Stimulated activated naive B cell treated with anti-CD40 and anti-IgM and Interleukin-4, amounts not matched to agents 10 μg/mL and 1 μg/mL and 100 μg/mL, for 72 hours (primary cell): ENCODE data around the gene LTBP2.

ENCODE experiments used
- ATAC-seq, 2 donors: fragments of 150-1000 bp; cut with Tn5 transposase; replicated peaks; 2 replicates each; pipeline ENCODE4 v1.10.0; 2021; ENCODE audit warnings: moderate library complexity in 1 of 2
- DNase-seq: peaks from one replicate; pipeline ENCODE4 v3.0.0; 2021
- H3K27ac Mint-ChIP-seq: one replicate; pipeline ENCODE4 v1.8.0; 2022; ENCODE audit warnings: mild to moderate bottlenecking, mixed read lengths
- H3K27me3 Mint-ChIP-seq, 2 donors: one replicate each; pipeline ENCODE4 v1.8.0; 2022; ENCODE audit warnings: mixed read lengths in 2 of 2
- H3K36me3 Mint-ChIP-seq, 2 donors: one replicate each; pipeline ENCODE4 v1.8.0; 2022; ENCODE audit warnings: mixed read lengths in 2 of 2, mild to moderate bottlenecking in 1 of 2
- H3K4me1 Mint-ChIP-seq, 2 donors: one replicate each; pipeline ENCODE4 v1.8.0; 2022; ENCODE audit warnings: mixed read lengths in 2 of 2, mild to moderate bottlenecking in 1 of 2
- H3K4me3 Mint-ChIP-seq, 2 donors: one replicate each; pipeline ENCODE4 v1.8.0; 2022; ENCODE audit warnings: mild to moderate bottlenecking in 2 of 2, mixed read lengths in 2 of 2, moderate library complexity in 1 of 2
- H3K9me3 Mint-ChIP-seq, 2 donors: one replicate each; pipeline ENCODE4 v1.8.0; 2022; ENCODE audit warnings: mixed read lengths in 2 of 2, mild to moderate bottlenecking in 1 of 2

LTBP2 gene

DNA sequence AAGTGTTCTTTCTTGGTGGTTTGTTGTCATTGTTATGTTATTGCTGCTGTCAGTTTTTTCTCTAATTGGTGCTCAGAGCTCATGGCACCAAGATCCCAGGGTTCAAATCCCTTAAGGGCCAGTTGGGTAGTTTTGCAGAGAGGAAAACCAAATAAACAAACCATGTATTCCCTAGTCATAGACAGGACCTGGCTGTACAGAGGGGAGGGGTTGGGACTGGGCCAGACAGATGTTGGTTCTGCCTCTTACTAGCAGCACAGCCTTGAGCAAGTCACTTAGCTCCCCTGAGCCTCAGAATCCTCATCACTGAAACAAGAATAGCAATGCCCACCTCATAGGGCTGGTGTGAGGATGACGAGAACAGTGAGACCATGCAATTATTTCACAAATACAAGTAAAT is 53.4 kb downstream of the LTBP2 start:
- Mint-ChIP-seq H3K4me3 (no peak overlapping the region), H3K27ac (peak overlapping the region; percentile 17), H3K27me3 (peaks cover 0 to under 1% of the 10 kb centered on the region in 2 donors), H3K4me1 (peaks cover 0 to 3% of the 10 kb centered on the region in 2 donors), H3K9me3 (no peaks in the 10 kb centered on the region), H3K36me3 (no peaks in the 10 kb centered on the region)
- ATAC-seq (no peak), DNase-seq (no peak)

DNA sequence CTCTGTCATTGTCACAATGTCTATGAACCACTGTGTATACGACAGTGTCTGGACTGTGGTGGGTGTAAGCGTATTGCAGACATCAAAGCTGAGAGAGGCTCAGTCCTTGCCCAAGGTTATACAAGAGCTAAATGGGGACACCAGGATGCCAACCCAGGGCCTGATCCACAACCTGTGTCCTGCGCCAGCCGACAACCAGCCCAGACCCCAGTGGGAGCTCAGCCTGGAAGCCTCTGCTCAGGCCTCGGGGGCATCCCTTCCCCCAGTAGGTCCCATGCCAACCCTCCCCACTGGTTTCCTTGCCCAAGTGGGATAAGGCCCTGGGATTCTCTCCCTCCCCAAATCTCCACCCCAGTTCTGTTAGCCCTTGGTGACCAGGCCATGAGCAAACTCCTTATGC is 54.3 kb downstream of the LTBP2 start:
- H3K27me3 Mint-ChIP-seq, result peaks cover 0 to 6% of the 10 kb centered on the region in 2 donors
- H3K27ac Mint-ChIP-seq, result no peak overlapping the region
- no peak overlapping the region for H3K4me3 Mint-ChIP-seq
- ATAC-seq, result no peak
- no peaks in the 10 kb centered on the region for H3K9me3 Mint-ChIP-seq
- DNase-seq, result no peak
- H3K36me3 Mint-ChIP-seq, result no peaks in the 10 kb centered on the region
- H3K4me1 Mint-ChIP-seq, result peaks cover 0 to 3% of the 10 kb centered on the region in 2 donors

DNA sequence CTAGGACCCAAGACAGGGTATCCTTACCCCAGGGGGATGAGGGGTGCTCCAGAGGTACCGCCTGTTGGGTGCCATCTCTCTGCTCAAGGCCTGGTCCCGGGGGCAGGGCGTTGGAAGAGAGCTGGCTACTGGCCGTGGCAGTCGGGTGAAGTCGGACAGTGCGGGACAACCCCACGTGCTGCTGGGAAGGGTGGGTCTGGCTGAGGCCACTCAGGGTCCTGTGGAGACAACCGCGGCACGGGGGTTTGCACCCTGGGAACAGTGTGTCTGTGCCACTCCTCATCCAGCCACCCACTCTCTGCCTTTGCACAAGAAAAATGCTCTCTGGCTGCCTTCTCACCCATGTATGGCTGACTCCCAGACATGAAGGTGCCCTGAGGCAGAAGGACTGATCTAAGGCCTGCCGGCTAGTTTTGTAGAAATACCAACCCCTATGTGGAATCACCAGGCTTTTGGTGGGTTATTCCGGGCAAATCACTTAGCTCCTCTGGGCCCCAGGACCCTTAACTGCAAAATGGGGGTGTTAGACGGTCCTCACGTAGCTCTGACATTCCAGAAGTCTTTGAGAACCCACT is 56.5 kb downstream of the LTBP2 start:
- no peak for ATAC-seq
- H3K9me3 Mint-ChIP-seq, result no peaks in the 10 kb centered on the region
- H3K27ac Mint-ChIP-seq, result no peak overlapping the region
- no peak overlapping the region for H3K4me3 Mint-ChIP-seq
- H3K36me3 Mint-ChIP-seq, result no peaks in the 10 kb centered on the region
- H3K4me1 Mint-ChIP-seq, result peaks cover 0 to 3% of the 10 kb centered on the region in 2 donors
- peaks cover 0 to 12% of the 10 kb centered on the region in 2 donors for H3K27me3 Mint-ChIP-seq
- DNase-seq, result no peak

DNA sequence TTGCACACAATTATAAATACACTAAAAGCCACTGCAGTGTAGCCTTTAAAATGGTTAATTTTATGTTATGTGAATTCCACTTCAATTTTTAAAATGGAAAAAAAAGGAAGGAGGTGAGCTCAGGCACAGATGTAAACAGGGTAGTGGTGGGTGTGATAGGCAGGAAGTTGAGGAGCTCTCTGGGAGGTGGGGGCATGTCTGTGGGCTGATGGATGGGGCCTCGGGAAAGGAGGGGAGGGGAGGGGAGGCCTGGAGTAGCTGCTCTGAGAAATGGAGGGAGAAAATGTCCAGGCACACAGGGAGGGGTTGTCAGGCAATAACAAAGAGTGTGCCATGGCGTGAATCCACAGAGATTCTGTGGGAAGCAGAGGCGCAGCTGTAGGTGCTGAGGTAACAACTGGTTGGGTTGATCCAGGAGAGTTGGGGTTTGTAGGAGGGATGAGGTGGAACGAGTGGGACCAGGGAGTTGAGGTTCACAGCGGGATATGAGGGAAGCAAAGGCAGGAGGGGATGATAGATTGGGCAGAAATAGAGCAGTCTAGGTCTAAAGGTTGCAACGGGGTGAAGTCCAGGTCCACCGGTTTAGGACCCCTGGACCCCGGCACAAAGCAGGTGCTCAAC is 57.2 kb downstream of the LTBP2 start:
- no peak for ATAC-seq
- H3K27me3 Mint-ChIP-seq, result peaks cover 0 to 12% of the 10 kb centered on the region in 2 donors
- H3K4me1 Mint-ChIP-seq, result peaks cover 0 to 3% of the 10 kb centered on the region in 2 donors
- H3K9me3 Mint-ChIP-seq, result no peaks in the 10 kb centered on the region
- DNase-seq, result no peak
- no peaks in the 10 kb centered on the region for H3K36me3 Mint-ChIP-seq
- H3K27ac Mint-ChIP-seq, result no peak overlapping the region
- H3K4me3 Mint-ChIP-seq, result no peak overlapping the region

DNA sequence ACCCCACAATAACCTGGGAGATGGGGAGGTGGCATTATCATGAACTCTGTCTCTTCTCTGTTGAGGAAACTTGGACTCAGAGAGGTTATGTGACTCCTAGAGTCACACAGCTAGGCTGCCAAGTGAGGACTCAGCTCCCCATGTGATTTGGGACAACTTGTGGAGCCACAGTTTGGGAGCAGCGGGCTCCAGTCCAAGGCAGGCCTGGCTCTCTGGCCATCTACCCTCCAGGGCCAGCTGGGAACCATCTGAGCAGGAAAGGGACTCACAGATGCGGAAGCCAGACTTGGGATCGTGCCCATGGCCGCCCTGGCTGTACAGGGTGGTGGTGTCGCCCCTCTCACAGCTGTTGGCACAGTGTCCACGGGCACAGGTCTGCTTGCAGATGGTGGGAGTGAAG is 59.4 kb downstream of the LTBP2 start:
- DNase-seq (no peak), ATAC-seq (no peak)
- Mint-ChIP-seq H3K4me3 (no peak overlapping the region), H3K27me3 (peaks cover 0 to 12% of the 10 kb centered on the region in 2 donors), H3K36me3 (no peaks in the 10 kb centered on the region), H3K4me1 (peaks cover 0 to 3% of the 10 kb centered on the region in 2 donors), H3K9me3 (no peaks in the 10 kb centered on the region), H3K27ac (no peak overlapping the region)

- Mint-ChIP-seq H3K27me3 (peaks cover 0 to 12% of the 10 kb centered on the region in 2 donors), H3K4me1 (peaks cover 0 to 3% of the 10 kb centered on the region in 2 donors), H3K4me3 (no peak overlapping the region), H3K9me3 (no peaks in the 10 kb centered on the region), H3K27ac (peak overlapping the region; percentile 53), H3K36me3 (no peaks in the 10 kb centered on the region)
- DNase-seq (no peak), ATAC-seq (no peak)
Observed at GRCh38 chr14:74551431-74552371, 60.3 kb downstream of the LTBP2 start.

DNA sequence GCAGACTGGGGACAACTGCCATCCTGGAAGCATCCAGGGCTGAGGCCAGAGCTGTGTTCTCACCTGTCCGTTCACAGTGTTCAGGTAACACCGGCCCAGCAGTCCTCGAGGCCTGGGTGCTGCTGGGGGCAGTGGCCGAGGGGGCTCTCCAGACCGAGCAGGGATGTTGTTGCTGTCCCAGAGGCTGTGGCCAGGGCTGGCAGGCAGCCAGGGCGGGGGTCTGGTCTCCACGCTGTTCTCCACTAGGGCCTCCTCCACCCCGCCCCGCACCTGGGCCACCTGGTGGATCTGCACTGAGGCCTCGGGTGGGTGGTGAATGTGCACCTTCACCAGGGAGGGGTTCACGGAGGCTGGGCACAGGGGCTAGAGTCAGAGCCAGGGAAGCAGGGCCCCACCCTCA is 61.0 kb downstream of the LTBP2 start:
- Mint-ChIP-seq H3K27me3 (peaks cover 0 to 12% of the 10 kb centered on the region in 2 donors), H3K36me3 (no peaks in the 10 kb centered on the region), H3K9me3 (no peaks in the 10 kb centered on the region), H3K27ac (no peak overlapping the region), H3K4me1 (peaks cover 0 to 3% of the 10 kb centered on the region in 2 donors), H3K4me3 (no peak overlapping the region)
- no peak for DNase-seq
- ATAC-seq, result no peak

GRCh38 chr14:74550071-74550470 is 62.0 kb downstream of the LTBP2 start:
- H3K4me1 Mint-ChIP-seq, result peaks cover 0 to 3% of the 10 kb centered on the region in 2 donors
- no peaks in the 10 kb centered on the region for H3K9me3 Mint-ChIP-seq
- H3K27me3 Mint-ChIP-seq, result peaks cover 0 to 18% of the 10 kb centered on the region in 2 donors
- no peak for DNase-seq
- H3K36me3 Mint-ChIP-seq, result no peaks in the 10 kb centered on the region
- no peak overlapping the region for H3K4me3 Mint-ChIP-seq
- H3K27ac Mint-ChIP-seq, result no peak overlapping the region
- no peak for ATAC-seq

DNA sequence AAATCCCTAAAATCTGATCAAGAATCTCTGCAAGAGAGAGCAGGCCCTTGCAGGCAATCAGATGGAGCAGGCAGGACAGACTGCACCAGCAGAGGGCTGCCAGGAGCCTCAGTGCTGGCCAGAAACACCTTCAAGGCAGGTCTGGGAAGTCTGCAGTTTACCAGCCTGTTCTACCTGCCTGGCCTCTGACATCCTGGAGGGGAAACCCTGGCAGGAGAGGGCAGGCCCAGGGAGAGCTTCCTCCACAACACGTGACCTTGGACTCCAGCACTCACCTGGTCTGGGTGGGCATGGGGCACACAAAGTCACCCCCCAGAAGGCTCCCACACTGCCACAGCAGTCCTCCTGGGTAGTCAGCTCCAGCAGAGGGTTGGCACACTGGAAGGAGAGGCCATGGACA is 62.4 kb downstream of the LTBP2 start:
- Mint-ChIP-seq H3K27ac (no peak overlapping the region), H3K4me3 (no peak overlapping the region), H3K4me1 (peaks cover 0 to 3% of the 10 kb centered on the region in 2 donors), H3K27me3 (peaks cover 0 to 20% of the 10 kb centered on the region in 2 donors), H3K9me3 (no peaks in the 10 kb centered on the region), H3K36me3 (no peaks in the 10 kb centered on the region)
- DNase-seq (no peak), ATAC-seq (no peak)

GRCh38 chr14:74548881-74549280 is 63.2 kb downstream of the LTBP2 start:
- DNase-seq, result no peak
- Mint-ChIP-seq H3K27ac (no peak overlapping the region), H3K4me3 (no peak overlapping the region), H3K4me1 (no peaks in the 10 kb centered on the region), H3K27me3 (peaks cover 2 to 22% of the 10 kb centered on the region in 2 donors), H3K36me3 (no peaks in the 10 kb centered on the region), H3K9me3 (no peaks in the 10 kb centered on the region)
- no peak for ATAC-seq

DNA sequence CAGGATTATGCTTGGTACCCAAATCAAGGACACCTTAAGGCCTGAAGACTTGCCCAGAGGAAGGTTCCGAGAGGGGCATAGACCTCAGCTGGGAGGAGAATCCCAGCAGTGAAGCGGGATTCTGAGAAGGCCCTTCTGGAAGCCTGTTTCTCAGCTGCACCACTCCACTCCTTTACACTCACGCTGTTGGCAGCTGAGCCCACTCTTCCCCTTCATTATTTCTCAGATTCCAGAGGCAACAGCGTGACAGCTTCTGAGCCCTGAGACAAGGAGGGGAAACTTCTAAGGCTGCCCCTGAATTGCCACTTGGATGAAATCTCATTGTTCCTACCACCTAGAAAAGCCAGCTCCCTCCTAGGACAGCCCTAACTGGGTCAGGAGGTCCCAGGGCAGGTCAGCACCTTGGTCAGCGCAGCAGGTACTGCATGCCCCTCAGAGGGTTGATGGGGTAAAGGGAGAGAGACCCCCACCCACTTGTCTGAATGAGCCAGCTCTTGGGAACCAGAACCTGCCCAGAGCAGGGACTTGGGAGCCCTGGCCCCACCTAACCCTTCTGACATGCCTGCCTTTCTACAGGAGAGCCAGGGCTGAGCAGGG is 64.6 kb downstream of the LTBP2 start:
- Mint-ChIP-seq H3K36me3 (no peaks in the 10 kb centered on the region), H3K4me1 (no peaks in the 10 kb centered on the region), H3K27me3 (peaks cover 7 to 21% of the 10 kb centered on the region in 2 donors), H3K27ac (no peak overlapping the region), H3K4me3 (no peak overlapping the region), H3K9me3 (no peaks in the 10 kb centered on the region)
- DNase-seq, result no peak
- ATAC-seq, result no peak

- Mint-ChIP-seq H3K9me3 (no peaks in the 10 kb centered on the region), H3K27ac (no peak overlapping the region), H3K27me3 (peaks cover 7 to 16% of the 10 kb centered on the region in 2 donors), H3K4me3 (no peak overlapping the region), H3K36me3 (no peaks in the 10 kb centered on the region), H3K4me1 (no peaks in the 10 kb centered on the region)
- DNase-seq (no peak), ATAC-seq (no peak)
Observed at GRCh38 chr14:74546416-74546815, 65.6 kb downstream of the LTBP2 start.

DNA sequence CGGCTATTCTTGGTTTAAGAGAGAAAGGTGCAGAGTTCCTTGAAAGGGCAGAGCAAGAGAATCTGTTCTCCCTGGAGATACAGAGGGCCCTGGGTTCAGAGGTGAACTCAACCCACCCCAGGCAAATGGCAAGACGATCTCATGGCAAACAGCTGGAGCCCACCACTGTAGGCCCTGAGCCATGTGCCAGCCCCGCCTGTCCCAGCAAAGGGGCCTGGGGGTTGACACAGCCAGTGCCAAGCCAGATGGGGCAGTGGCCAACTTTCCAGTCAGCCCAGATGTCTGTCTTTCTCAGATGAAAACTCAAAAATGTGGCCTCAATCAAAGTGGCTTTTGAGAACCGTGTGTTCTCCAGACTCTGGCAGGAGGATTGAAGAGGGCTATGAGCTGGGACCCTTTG is 66.7 kb downstream of the LTBP2 start:
- H3K4me1 Mint-ChIP-seq, result no peaks in the 10 kb centered on the region
- ATAC-seq (no peak), DNase-seq (no peak)
- H3K27ac Mint-ChIP-seq, result no peak overlapping the region
- H3K36me3 Mint-ChIP-seq, result no peaks in the 10 kb centered on the region
- no peak overlapping the region for H3K4me3 Mint-ChIP-seq
- peaks cover 7 to 16% of the 10 kb centered on the region in 2 donors for H3K27me3 Mint-ChIP-seq
- no peaks in the 10 kb centered on the region for H3K9me3 Mint-ChIP-seq

DNA sequence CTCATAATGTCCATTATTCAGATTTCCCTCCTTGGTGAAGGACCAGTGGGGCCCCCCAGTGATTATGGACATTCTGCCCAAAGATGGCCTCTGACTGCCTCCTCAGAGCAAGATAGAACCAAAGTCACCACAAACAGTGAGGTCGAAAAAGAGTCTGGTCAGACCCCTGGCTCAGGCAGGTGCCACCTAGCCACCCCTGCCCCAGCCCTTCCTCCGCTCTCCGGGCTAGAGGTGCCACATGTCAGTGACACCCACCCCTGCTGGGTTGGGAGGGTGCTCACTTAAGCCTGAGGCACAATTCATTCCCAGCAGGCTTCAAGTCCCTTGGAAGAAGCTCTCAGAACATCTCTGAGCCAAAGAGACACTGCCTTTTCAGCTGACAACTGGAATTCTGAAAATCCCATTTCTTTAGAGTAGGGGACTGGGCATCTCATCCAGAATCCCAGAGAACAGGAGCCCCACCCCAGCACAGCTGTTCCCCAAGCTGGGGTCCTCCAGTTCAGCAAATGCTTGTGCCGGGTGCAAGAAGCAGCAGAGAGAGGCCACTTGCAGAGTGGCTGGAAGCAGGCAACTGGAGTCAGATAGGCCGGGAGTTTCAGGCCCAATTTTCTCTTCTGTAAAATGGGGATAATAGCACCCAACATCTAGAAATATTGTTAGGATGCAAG is 68.1 kb downstream of the LTBP2 start:
- H3K27me3 Mint-ChIP-seq, result peaks cover 7 to 16% of the 10 kb centered on the region in 2 donors
- no peak overlapping the region for H3K4me3 Mint-ChIP-seq
- no peaks in the 10 kb centered on the region for H3K4me1 Mint-ChIP-seq
- no peaks in the 10 kb centered on the region for H3K9me3 Mint-ChIP-seq
- no peak for DNase-seq
- ATAC-seq, result no peak
- H3K36me3 Mint-ChIP-seq, result no peaks in the 10 kb centered on the region
- no peak overlapping the region for H3K27ac Mint-ChIP-seq
